OCI-LY7 (cell line): Measurements from ENCODE around the gene OTOF.

Experiments
- CTCF ChIP-seq: fragments of 200-600 bp; sonication (generic); conservative IDR thresholded peaks from 2 replicates; pipeline ENCODE4 v1.5.1; 2014; ENCODE audit warnings: mild to moderate bottlenecking, antibody characterized with exemption, low read length, moderate library complexity, mixed read lengths
- EZH2phosphoT487 ChIP-seq: fragments of 200-600 bp; sonication (generic); IDR thresholded peaks from 2 replicates; pipeline ENCODE4 v1.6.1; 2018; ENCODE audit warnings: low read depth, borderline replicate concordance, mild to moderate bottlenecking, mixed run types, antibody characterized with exemption, low read length, moderate library complexity, mixed read lengths

GRCh38 chr2:26430826-26431225 is 47.1 kb downstream of the OTOF start:
- TF ChIP-seq CTCF, result no peak
- no peak for TF ChIP-seq EZH2phosphoT487
